ENCODE results near the gene MROH8.
A peak's percentile ranks its signal among the peaks of the same experiment; 100 is the strongest.
"Not testable (repeated sequence)": the region's sequence is repeated elsewhere in the genome, so short reads cannot be mapped to it uniquely, and the experiment has no call there.

MROH8 gene

DNA sequence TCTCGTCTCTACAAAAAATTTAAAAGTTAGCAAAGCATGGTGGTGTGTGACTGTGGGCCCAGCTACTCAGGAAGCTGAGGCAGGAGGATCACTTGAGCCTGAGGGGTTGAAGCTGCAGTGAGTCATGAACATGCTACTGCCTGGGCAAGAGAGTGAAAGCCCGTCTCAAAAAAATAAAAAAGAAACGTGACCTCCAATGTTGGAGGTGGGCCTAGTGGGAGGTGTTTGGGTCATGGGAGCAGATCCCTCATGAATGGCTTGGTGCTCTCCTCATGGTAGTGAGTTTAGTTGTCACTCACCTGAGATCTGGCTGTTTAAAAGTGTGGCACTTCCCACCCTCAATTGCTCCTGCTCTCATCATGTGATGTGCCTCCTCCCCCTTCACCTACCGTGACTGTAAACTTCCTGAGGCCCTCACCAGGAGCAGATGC, 107.9 kb downstream of the MROH8 start:
- Histone ChIP-seq H3K27me3 (no peaks in the 10 kb centered on the region), H3K27ac (peak overlapping the region; percentile 59), H3K36me3 (peaks cover 3% of the 10 kb centered on the region), H3K4me3 (ENCODE audit: low read depth in 1 of 2, low read length in 1 of 2) (no peak overlapping the region), H3K4me1 (ENCODE audit: control insufficient read depth in 1 of 2, insufficient read depth in 1 of 2, low read depth in 1 of 2, low read length in 1 of 2) (peaks cover 13% of the 10 kb centered on the region in 2 experiments), H3K9me3 (no peaks in the 10 kb centered on the region)
- no peak for TF ChIP-seq CTCF (IDR thresholded peaks at IDR 0.05)

DNA sequence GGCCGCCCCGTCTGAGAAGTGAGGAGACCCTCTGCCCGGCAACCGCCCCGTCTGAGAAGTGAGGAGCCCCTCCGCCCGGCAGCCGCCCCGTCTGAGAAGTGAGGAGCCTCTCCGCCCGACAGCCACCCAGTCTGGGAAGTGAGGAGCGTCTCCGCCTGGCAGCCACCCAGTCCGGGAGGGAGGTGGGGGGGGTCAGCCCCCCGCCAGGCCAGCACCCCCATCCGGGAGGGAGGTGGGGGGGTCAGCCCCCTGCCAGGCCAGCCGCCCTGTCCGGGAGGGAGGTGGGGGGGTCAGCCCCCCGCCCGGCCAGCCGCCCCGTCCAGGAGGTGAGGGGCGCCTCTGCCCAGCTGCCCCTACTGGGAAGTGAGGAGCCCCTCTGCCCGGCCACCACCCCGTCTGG, 109.8 kb downstream of the MROH8 start:
- not testable (repeated sequence) for H3K9me3 ChIP-seq; H3K27me3 ChIP-seq; H3K4me3 ChIP-seq (ENCODE audit: low read depth in 1 of 2, low read length in 1 of 2); H3K27ac ChIP-seq
- H3K36me3 ChIP-seq: peaks cover 18% of the 10 kb centered on the region
- H3K4me1 ChIP-seq (ENCODE audit: control insufficient read depth in 1 of 2, insufficient read depth in 1 of 2, low read depth in 1 of 2, low read length in 1 of 2): peaks cover 13% of the 10 kb centered on the region in 2 experiments

DNA sequence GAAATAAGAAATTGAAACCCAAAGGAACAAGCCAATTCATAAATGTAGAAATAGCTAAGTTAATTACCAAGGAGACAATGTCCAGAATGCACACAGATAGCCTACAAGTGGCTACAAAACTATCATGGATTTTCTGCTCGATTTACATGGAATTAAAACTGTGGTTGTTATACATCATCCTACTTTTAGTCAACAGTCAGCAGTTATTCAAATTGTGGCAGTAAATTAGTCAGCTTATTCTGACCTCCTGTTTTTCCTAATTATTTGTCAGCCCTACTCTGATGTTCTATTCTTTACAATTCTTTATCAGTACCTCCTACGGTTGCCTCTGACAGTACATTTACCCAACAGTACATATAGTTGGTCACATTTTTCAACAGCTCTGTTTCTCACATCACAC, 113.2 kb downstream of the MROH8 start:
- no peak for TF ChIP-seq CTCF (IDR thresholded peaks at IDR 0.05)
- Histone ChIP-seq H3K27ac (no peak overlapping the region), H3K4me3 (ENCODE audit: low read depth in 1 of 2, low read length in 1 of 2) (no peak overlapping the region), H3K4me1 (ENCODE audit: control insufficient read depth in 1 of 2, insufficient read depth in 1 of 2, low read depth in 1 of 2, low read length in 1 of 2) (no peaks in the 10 kb centered on the region), H3K36me3 (peaks cover 27% of the 10 kb centered on the region), H3K27me3 (no peaks in the 10 kb centered on the region), H3K9me3 (no peaks in the 10 kb centered on the region)

DNA sequence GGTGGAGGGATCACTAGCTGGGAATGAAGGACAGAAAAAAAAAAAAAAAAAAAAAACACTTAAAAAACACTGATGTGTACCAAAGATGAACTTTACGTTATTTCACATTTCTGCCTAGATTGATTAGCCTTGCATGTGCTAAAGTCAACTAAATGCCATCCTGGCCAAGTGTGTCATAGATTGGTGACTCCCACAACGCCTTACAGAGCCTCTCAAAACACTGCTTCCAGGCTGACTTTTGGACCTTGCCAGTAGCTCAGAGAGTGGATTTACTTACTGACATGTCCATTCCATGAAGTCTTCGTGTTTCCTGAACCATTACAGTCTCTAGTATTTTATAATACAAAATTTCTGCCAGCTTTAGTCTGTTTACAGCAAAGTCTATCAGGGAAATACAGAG, 124.1 kb downstream of the MROH8 start:
- Histone ChIP-seq H3K4me1 (ENCODE audit: control insufficient read depth in 1 of 2, insufficient read depth in 1 of 2, low read depth in 1 of 2, low read length in 1 of 2) (no peaks in the 10 kb centered on the region), H3K36me3 (peaks cover 57% of the 10 kb centered on the region), H3K4me3 (ENCODE audit: low read depth in 1 of 2, low read length in 1 of 2) (no peak overlapping the region), H3K27me3 (no peaks in the 10 kb centered on the region), H3K9me3 (no peaks in the 10 kb centered on the region), H3K27ac (no peak overlapping the region)
- TF ChIP-seq CTCF (IDR thresholded peaks at IDR 0.05): no peak

DNA sequence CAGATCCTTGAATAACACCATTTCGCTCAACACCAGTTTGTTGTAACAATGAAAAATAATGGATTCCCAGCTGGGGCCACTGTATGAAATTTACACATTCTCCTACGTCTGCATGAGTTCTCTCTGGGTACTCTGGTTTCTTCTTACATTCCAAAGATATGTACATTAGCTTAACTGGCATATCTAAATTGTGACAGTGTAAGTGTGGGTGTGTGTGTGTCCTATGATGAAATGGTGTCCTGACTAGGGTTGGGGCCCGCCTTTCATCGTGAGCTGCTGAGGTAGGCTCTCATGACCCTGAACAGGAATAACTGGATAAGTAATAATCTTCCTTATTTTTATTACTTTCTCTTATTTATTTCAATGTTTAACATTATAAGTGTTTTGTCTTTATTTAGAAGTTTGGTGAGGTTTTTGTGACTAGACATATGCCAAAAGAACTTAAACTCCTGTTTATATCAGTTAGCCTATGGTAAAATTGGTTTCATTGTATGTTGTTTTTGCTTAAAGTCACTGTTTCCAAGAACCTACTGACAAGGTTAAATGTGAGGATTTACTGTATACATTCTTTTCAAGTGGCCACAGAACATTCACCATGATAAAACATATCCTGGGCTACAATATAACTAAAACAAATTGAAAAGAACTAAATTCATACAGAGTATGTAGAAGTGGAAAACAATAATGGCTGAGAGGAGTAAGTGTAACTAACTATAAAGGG, 126.0 kb downstream of the MROH8 start:
- H3K4me3 ChIP-seq (ENCODE audit: low read depth in 1 of 2, low read length in 1 of 2): no peak overlapping the region
- no peaks in the 10 kb centered on the region for H3K4me1 ChIP-seq (ENCODE audit: control insufficient read depth in 1 of 2, insufficient read depth in 1 of 2, low read depth in 1 of 2, low read length in 1 of 2)
- peaks cover 46% of the 10 kb centered on the region for H3K36me3 ChIP-seq
- H3K27me3 ChIP-seq: no peaks in the 10 kb centered on the region
- TF ChIP-seq CTCF (IDR thresholded peaks at IDR 0.05): no peak
- H3K9me3 ChIP-seq: no peaks in the 10 kb centered on the region
- H3K27ac ChIP-seq: no peak overlapping the region
